COR-L47 (cell line): ENCODE measurements around the gene CEP85.

Experiments used
- DNase-seq: peaks from one replicate; lab custom pipeline; 2025; lab: John Stamatoyannopoulos, UW

The CEP85 gene

GRCh38 chr1:26315874-26316850, 82.2 kb downstream of the CEP85 start:
- DNase-seq = no peak

- DNase-seq = no peak
Observed at GRCh38 chr1:26317146-26317545, 83.1 kb downstream of the CEP85 start.

GRCh38 chr1:26317612-26318337, 83.8 kb downstream of the CEP85 start, which contains the start of gene CD52:
Gene CD52 (plus strand): TSS chr1:26317958. CDS start chr1:26318018, 60 bp downstream.
- no peak for DNase-seq

DNA sequence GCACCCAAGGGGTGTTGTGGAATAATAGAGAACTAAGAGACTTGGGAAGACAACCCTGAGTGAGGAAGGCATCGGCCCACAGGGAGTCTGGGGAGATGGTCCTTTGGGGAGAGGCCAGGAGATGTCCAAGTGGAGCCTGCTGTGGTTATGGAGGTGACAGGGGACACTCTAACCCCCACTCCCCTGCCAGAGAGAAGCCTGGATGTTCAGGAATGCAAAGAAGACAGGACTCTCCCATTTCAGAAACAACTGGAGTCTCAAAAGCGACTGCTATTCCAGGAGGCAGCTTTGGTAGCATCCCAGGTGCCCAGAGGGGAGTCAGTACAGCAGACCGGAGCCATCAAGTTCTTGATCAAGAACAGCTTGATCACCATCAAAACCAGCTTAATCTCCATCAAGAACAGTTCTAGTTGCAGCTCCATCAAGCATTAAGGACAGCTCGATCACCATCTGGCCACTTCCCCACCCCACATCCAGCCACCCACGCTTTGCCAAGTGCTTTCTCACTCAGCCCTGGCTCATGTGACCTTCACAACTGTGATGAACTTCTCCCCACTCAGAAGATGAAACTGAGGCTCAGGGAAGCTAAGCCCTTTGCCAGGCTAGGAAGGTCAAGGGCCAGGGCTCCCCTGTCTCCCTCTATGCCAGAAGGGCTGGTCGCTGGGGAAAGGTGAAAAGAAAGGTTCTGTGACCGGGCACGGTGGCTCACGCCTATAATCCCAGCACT, 84.5 kb downstream of the CEP85 start:
- no peak for DNase-seq

GRCh38 chr1:26320896-26321295, 86.9 kb downstream of the CEP85 start:
- no peak for DNase-seq

- peak; percentile 71 for DNase-seq
Observed at GRCh38 chr1:26321315-26322041, 87.5 kb downstream of the CEP85 start.

DNA sequence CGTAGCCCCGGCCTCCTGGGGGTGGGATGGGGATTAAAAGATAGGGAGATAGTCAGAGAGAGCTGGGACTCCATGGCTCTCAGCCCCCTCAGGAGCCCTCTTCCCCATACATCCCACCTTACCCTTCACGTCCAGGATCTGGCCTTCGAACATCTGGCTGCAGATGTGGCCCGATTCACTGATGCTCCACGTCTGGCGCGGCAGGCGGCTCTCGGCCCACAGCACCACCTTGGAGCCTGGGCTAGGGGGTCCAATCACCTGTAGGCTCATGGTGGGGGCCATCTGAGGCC, 88.0 kb downstream of the CEP85 start:
- no peak for DNase-seq

GRCh38 chr1:26323382-26323781, 89.4 kb downstream of the CEP85 start:
- no peak for DNase-seq

DNA sequence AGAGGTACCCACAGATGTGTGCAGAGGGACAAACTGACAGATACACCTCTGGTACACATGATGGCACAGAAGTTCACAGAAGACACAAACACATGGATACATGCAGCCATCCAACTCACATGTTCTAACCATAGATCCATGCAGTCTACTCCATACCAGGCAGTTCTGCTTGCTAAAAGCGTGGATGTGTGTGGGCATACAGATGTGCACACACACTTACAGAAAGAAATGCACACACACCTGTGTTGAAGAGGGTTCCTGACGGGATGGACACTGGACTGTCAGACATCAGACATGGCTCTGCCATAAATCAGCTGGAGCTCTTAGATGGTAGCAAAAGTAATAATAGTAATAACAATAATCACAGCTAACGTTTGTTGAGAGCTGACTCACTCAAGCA, 90.5 kb downstream of the CEP85 start:
- DNase-seq = no peak

DNA sequence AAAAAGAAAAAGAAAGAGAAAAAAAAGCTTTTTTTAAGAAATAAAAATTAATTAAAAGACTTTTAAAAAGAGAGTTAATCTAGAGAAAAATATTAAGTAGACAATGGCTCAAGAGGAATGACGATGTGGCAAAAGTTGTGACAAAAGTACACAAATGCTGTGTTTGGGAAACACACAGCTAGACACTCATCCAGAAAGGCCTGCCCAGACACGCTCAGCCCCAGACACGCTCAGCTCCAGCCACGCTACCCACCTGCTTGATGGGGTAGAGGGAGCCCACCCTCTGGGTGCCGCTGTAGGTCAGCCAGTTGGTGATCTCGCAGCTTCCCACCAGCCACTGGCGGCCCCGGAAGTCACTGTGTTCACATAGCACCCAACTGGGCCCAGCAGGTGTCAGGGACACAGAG, 94.0 kb downstream of the CEP85 start:
- peak; percentile 89 for DNase-seq
